ENCODE measurements around the gene SEMA3D.

The SEMA3D gene

DNA sequence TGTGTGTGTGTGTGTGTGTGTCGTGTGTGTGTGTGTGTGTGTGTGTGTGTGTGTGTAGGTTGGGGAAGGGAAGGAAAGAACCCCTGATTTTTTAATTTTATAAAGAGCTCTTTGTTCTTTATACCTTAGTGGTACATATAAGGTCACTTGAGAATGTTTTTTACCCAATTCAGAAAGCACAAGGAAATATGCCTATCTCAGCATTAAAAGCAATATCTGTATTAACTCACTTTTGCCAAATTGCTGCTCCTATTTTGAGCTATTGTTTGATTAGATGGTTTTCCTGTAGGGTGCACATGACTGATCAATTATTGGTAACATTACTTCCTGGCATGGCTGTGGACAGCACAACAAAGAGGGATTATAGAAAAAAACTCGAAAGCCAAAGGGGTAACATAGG lies 60.5 kb downstream of the SEMA3D start:
- no peak for DNase-seq (ENCODE audit: low spot score)

DNA sequence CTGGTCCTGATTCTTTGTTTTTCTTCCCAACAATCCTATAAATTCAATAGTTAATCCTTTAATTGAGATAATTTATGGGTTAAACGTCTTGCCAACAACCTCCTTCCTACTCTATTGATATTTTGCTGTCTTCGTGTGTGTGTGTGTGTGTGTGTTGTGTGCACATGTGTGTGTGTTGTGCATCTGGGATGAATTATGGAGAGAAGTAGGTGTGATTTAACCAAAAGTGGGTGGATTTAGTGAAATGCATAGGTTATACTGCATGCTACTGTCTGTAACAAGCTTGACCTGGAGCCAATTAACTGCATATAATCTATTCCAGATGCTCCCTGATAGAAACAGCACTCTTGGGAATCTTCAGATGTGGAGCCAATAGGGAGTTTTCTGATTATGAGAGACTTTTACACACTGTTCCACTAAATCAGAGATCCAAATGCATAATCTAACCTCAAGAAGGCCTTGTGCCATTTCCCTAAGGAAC lies 61.2 kb downstream of the SEMA3D start:
- no peak for DNase-seq (ENCODE audit: low spot score)

DNA sequence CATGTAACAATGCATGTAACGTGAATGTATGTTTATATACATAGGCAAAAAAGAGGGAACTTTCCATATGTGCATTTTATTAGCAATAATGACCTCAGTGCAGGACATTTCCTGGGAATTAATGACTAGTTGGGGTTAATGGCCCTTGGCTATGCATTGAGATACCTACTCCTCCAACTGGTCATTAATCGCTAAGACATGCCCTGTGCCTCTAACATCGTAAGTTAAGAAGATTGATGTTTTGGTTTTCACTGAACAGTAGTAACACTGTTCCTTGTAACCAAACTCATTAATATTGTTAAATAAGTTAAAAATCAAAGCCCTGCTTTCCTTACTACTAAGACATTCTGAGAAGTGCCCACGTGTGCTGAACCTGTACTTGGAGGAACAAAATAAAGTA lies 61.7 kb downstream of the SEMA3D start:
- DNase-seq (ENCODE audit: low spot score), result no peak

GRCh38 chr7:85119934-85120333 lies 66.9 kb downstream of the SEMA3D start:
- no peak for DNase-seq (ENCODE audit: low spot score)

DNA sequence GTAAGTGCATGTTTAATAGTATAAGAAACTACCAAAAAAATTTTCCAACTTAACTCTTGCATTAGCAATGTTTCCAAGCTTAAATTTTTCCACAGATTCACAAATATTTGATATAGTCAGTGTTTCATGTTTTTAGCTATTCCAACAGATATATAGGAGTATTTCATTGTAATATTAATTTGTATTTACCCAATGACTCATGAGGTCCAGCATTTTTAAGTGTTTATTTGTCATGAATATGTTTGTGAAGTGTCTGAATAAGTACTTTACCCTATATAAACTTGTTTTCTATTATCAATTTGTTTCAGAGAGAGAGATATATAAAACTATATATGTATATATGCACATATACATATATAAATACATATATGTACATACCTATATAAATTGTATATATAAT lies 71.0 kb downstream of the SEMA3D start:
- no peak for DNase-seq (ENCODE audit: low spot score)

- no peak for DNase-seq (ENCODE audit: low spot score)
These were observed 71.8 kb downstream of the SEMA3D start for GRCh38 chr7:85115006-85115405.

DNA sequence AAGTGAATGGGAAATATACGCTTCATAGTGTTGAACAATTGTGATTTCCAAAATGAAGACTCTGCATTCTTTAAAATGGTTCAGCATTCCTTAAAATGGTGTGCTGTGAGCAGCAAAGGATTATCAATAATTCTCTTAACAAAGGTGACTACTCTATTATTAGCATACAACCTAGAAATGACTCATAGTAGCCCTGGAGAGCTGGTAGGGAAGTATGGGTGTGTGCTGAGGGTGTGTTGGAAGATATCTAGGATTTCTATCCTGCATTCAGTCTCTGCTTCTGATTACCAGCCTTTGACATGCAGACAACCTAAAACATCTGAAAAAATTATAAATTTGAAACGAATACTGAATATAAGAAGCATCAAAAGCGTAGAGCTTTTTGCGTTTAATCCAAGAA lies 72.5 kb downstream of the SEMA3D start:
- no peak for DNase-seq (ENCODE audit: low spot score)

GRCh38 chr7:85111761-85112160 lies 75.1 kb downstream of the SEMA3D start:
- DNase-seq (ENCODE audit: low spot score), result no peak

DNA sequence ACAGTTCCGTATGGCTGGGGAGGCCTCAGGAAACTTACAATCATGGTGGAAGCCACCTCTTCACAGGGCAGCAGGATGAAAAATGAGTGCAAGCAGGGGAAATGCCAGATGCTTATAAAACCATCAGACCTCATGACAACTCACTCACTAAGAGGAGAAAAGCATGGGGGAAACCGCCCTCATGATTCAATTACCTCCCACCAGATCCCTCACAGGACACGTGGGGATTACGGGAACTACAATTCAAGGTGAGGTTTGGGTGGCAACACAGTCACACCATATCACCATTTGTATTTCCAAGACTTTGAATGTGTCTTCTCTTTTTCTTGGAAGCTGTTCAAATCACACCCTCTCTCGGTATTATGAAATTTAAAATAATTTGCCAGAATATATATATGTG lies 80.1 kb downstream of the SEMA3D start:
- DNase-seq (ENCODE audit: low spot score), result no peak

DNA sequence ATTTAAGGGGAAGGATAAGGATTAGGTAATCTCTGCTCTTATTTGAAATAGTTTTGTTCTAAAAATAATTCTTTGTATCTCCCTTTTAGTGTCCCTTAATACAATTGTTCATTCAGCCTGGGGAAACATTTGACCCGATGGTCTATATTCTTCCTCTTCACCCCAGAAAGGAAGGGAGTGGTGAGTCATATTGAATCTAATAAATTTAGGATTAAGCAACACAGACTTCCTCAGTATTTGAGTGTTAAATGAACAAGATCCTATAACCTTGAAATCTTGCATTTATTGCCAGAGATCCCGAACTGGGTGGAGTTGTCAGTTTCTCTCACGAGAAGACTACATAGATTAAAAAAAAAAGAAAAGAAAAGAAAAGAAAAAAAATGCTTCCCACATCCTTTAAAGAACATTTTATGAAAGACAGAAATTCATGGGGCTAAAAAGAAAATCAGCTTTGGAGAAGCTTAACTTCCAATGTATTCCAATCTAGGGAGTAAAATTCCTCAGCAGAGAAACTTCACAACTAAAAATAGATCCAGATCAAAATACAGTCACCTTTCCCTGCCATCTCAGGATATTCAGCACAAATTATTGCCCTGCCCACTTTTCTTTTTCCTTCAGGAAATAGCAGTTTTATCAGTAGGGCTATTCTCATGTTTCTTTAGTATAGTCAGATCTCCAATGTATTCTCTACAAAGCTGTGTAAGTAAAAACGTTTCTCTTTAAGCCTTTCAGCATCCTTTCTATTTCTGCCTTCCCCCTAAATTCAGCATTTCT lies 82.2 kb downstream of the SEMA3D start:
- no peak for DNase-seq (ENCODE audit: low spot score)

- DNase-seq (ENCODE audit: low spot score), result no peak
These were observed 82.9 kb downstream of the SEMA3D start for GRCh38 chr7:85103962-85104361.

GRCh38 chr7:85103357-85103756 lies 83.5 kb downstream of the SEMA3D start:
- DNase-seq (ENCODE audit: low spot score), result no peak

DNA sequence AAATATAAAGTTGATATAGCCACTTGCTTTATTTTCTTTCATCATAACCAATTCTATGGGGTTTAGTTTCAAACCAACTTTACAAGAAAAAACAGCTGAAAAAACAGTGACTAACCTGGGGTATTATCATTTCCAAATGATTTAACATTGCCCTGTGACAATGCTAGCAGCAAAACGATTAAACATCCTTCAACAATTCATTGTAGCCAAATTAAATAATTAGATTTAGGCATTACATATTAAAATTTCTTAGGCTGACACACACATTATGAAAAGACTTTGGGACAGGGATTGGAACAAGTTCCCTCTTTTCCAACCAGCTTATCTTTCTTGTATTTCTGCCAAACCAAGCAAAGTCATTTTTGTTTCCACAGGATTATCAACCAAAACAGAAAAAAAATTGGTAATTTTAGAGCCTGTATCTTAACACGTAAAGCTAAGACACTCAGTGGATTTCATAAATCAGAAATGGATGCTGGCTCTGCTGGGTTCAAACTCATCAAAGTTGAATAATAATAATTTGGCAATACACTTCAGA lies 84.0 kb downstream of the SEMA3D start:
- no peak for DNase-seq (ENCODE audit: low spot score)

DNA sequence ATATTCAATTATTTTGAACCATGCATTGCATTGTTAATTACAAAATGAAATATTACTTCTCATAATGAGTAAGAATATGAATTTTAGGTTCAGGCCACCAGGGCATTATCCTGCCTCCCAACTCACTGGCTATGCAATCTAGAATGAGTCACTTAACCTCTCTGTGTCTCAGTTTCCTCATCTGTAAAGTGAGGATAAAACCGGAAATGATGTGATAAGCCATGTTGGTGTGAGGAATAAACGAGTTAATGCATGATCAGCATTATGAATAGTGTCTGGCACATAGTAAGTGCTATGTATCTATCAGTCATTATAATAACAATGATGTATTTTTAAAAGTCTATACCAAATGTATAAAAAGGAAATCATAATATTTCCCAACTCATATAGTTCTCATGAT lies 85.5 kb downstream of the SEMA3D start:
- DNase-seq (ENCODE audit: low spot score), result no peak

- no peak for DNase-seq (ENCODE audit: low spot score)
These were observed 89.0 kb downstream of the SEMA3D start for GRCh38 chr7:85097844-85098243.

- DNase-seq (ENCODE audit: low spot score), result no peak
These were observed 91.0 kb downstream of the SEMA3D start for GRCh38 chr7:85095806-85096205.

DNA sequence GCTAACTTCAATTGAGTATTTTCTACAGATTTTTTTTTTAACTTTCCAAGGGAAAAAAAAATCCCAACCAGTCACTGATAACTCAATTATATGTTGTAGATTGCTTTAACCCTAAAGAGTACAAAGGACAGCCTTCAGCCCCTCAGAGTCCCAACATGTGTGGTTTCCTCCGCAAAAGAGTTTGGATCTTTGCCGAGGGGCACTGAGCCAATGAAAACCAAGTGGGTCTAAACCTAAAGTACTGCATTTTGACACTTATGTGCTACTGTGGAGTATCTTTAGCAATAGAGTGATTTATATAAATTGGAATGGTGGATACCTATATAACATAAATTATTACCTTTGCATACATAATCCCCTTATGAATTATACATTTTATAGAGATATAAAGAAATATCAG lies 91.5 kb downstream of the SEMA3D start:
- DNase-seq (ENCODE audit: low spot score), result no peak

- DNase-seq (ENCODE audit: low spot score), result no peak
These were observed 92.7 kb downstream of the SEMA3D start for GRCh38 chr7:85094046-85094725.

- DNase-seq (ENCODE audit: low spot score), result no peak
These were observed 95.3 kb downstream of the SEMA3D start for GRCh38 chr7:85091565-85091928.

DNA sequence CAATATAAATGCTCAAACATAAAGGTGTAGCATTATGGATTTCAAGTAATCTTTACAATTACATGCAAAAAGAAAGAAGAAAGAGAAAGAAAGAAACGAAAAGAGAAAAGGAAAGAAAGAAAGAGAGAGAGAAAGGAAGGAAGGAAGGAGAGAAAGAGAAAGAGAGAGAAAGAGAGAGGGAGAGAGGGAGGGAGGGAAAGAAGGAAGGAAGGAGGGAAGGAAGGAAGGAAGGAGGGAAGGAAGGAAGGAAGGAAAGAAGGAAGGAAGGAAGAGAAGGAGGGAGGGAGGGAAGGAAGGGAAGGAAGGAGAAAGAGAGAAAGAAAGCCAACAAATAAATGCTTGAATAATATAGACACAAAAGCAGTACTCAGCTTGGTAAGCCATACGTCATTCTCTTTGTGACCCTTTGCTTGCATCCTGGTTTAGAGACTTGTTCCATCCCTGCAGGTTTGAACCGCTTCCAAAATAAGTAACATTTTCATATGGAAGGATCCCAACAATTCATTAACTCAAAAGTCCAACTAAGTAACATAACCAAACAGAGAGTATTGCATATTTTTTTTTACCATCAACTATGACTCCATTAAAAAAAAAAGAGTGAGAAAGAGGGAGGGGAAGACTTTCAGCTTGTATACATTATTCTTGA lies 95.8 kb downstream of the SEMA3D start:
- no peak for DNase-seq (ENCODE audit: low spot score)

GRCh38 chr7:85090143-85090542 lies 96.7 kb downstream of the SEMA3D start:
- no peak for DNase-seq (ENCODE audit: low spot score)

GRCh38 chr7:85081846-85082245 lies 105.0 kb downstream of the SEMA3D start:
- no peak for DNase-seq (ENCODE audit: low spot score)

- no peak for DNase-seq (ENCODE audit: low spot score)
These were observed 105.5 kb downstream of the SEMA3D start for GRCh38 chr7:85081392-85081791.

Measured in globus pallidus (tissue), 1 donor.